ENCODE results near the gene PRKRIP1.
"Not testable (repeated sequence)": the region's sequence is repeated elsewhere in the genome, so short reads cannot be mapped to it uniquely, and the experiment has no call there.

Gene PRKRIP1, protein sequence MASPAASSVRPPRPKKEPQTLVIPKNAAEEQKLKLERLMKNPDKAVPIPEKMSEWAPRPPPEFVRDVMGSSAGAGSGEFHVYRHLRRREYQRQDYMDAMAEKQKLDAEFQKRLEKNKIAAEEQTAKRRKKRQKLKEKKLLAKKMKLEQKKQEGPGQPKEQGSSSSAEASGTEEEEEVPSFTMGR

GRCh38 chr7:102395873-102396709 is at the start of gene PRKRIP1:
TSS of gene PRKRIP1 (plus strand) at chr7:102396363. CDS start at chr7:102396412, 49 bp downstream.
- DNase-seq (ENCODE audit: low spot score) = peak; percentile 98

DNA sequence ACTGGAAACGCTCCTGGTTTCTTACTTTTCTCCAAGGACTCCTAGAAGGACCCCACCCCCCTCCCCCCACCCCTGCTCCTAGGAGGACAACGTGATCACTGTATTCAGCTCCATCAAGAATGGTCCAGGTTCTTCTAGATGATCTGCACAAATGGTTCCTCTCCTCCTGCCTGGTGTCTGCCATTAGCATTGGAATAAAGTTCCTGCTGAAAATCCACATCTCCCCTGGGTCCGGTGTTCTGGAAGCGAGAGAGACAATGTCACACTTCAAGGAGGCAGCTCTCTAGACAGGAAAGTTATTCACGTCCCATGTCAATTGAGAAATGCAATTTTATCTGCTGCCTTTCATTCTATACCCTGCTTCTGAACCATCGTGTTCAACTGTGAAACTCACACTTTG is 49.2 kb upstream of the PRKRIP1 start:
- not testable (repeated sequence) for DNase-seq (ENCODE audit: low spot score)

GRCh38 chr7:102356344-102356743 is 39.8 kb upstream of the PRKRIP1 start, which contains the start of gene SPDYE6:
TSS of gene SPDYE6 (minus strand) at chr7:102356444. CDS start at chr7:102356023, 421 bp downstream.
- DNase-seq (ENCODE audit: low spot score) = not testable (repeated sequence)

- peak; percentile 100 for DNase-seq (ENCODE audit: low spot score)
These were observed 32.4 kb upstream of the PRKRIP1 start for GRCh38 chr7:102363549-102364393.

GRCh38 chr7:102364394-102364886 is 31.7 kb upstream of the PRKRIP1 start:
- not testable (repeated sequence) for DNase-seq (ENCODE audit: low spot score)

DNA sequence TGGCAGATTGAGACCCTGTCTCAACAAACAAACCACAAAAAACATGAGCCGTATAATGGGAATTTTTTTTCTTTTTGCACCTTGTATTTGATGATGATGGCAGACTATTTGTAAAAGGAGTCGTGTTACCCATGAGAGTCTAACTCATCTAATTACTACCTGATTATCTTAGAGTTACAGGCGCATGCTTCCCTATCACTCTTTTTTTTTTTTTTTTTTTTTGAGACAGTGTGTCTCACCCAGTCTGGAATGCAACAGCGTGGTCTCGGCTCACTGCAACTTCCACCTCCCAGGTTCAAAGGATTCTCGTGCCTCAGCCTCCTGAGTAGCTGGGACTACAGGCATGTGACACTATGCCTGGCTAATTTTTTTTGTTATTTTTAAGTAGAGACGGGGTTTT is 30.8 kb upstream of the PRKRIP1 start:
- DNase-seq (ENCODE audit: low spot score) = not testable (repeated sequence)

DNA sequence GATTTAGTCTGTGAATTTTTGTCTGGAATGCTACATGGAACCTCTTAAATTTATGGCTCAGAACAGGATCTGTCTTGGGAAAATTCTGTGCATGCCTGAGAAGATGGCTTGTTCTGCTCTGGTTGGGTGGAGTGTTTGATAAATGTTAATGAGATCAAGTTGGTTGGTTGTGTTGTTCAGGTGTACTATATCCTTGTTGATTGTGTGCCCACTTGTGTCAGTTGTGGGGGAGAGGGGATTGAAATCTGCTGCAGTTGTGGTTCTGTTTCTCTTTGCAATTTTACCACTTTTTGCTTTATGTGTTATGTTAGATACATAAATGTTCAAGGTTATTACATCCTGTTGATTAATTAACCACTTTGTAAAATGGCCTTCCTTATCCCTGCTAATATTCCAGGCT is 26.1 kb upstream of the PRKRIP1 start:
- DNase-seq (ENCODE audit: low spot score) = not testable (repeated sequence)

- peak; percentile 54 for DNase-seq (ENCODE audit: low spot score)
These were observed 23.4 kb upstream of the PRKRIP1 start for GRCh38 chr7:102372796-102373195.

- no peak for DNase-seq (ENCODE audit: low spot score)
These were observed 19.1 kb upstream of the PRKRIP1 start for GRCh38 chr7:102376964-102377466.

DNA sequence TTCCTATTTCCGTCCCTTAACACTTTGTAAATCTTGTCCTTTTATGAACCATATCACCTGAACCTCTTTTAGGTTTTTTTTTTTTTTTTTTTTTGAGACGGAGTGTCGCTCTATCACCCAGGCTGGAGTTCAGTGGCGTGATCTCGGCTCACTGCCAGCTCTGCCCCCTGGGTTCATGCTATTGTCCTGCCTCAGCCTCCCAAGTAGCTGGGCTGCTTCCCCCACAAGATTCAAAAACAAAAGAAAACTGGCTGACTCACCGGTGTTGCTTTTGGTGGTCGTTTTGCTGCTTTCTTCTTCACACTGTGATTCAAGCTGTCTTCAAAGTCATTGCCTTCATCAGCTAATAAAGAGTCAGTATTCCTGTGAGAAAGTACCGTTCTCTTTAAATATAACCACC is 15.3 kb upstream of the PRKRIP1 start:
- DNase-seq (ENCODE audit: low spot score) = not testable (repeated sequence)

GRCh38 chr7:102381696-102382425 is 14.3 kb upstream of the PRKRIP1 start:
- not testable (repeated sequence) for DNase-seq (ENCODE audit: low spot score)

DNA sequence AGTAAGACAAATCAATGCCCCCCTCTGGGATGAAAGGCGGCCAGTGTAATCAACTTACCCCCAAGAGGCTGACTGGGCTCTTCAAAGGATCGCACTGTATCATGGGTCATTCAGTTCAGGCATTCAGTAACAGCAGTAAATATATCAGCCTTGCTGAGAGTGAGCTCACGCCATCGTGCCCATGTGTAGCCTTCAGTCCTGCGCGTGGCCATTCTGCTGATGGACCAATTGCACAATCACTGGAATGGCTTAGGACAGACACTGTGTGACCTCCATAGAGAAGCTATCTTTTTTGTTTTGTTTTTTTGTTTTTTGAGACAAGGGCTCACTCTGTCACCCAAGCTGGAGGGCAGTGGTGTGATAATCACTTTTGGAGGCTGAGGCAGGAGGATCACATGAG is 9.1 kb upstream of the PRKRIP1 start:
- no peak for DNase-seq (ENCODE audit: low spot score)

- no peak for DNase-seq (ENCODE audit: low spot score)
These were observed 6.4 kb upstream of the PRKRIP1 start for GRCh38 chr7:102389810-102390209.

DNA sequence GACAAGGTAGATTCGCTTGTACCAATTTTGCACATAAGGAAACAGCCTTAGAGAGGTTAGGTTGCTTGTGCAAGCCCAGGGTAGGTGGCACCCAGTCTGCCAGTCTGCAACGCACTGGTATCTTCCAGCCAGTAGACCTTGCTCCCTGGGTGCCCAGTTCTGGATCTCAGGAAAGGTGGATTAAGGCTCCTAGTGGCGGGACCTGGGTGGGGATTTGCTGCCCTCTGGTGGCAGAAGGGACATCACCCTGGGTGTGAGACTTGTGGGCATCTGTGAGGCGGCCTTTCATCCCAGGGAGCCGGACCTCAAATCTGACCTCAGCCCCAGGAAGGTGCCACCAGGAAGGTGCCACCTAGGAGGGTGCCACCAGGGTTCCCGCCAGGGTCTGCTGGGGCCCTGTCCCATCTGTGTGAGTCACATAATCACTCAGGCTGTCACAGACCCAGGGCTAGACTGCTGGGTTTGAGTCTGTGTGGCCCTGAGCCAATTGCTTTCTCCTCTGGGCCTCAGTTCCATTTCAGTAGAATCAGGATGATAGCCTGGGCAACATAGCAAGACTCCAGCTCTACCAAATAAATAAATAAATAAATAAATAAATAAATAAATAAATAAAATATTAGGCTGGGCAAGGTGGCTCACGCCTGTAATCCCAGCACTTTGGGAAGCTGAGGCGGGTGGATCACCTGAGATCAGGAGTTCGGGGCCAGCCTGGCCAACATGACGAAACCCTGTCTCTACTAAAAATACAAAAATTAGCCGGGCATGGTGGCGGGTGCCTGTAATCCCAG is 5.3 kb upstream of the PRKRIP1 start:
- peak; percentile 84 for DNase-seq (ENCODE audit: low spot score)

GRCh38 chr7:102392330-102392729 is 3.8 kb upstream of the PRKRIP1 start:
- DNase-seq (ENCODE audit: low spot score) = no peak

DNA sequence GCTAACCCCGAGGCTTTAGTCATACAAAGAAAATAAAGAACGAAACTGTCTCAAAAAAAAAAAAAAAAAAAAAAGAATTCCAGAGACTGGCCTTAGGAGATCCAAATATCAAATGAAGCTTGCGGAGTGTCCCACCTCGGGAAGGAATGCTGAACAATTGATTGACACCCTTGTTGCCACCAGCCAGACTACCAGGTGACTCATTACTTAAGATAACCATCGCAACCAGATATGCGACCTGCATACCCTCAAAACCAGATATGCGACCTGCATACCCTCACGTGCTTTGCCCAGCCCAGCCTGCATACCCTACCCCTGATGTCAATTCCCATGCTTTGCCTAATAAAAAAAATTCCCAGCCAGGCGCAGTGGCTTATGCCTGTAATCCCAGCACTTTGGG is 2.7 kb upstream of the PRKRIP1 start:
- no peak for DNase-seq (ENCODE audit: low spot score)

DNA sequence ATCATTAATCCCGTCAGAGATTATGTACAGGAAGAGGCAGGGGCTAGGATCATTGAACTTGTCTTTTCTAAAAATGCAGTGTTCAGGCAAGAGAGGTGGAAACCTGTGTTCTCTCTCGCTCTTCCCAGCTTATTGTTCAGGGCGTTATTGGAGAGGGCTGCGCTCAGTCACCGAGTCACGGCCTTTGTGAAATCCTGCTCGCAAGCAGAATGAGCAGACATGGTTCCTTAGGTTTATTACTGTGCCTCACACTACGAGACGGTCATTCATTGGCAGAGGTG is 631 bp upstream of the PRKRIP1 start:
- no peak for DNase-seq (ENCODE audit: low spot score)

DNA sequence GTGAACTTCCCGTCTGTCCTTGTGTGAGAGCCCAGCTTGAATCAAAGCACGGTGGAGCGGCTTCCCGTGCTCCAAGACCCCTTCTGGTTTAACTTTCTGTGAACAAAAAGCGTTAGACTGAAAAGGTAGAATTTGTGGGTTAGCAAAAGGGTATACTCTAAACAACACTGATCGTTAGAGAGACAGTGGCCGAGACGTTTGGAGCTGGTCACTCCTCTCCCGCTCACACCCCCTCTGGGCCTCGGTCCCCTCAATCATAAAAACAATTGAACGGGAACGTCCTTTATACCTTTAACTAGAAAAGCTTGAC is 502 bp downstream of the PRKRIP1 start:
- no peak for DNase-seq (ENCODE audit: low spot score)

GRCh38 chr7:102398543-102398942 is 2.4 kb downstream of the PRKRIP1 start:
- no peak for DNase-seq (ENCODE audit: low spot score)

DNA sequence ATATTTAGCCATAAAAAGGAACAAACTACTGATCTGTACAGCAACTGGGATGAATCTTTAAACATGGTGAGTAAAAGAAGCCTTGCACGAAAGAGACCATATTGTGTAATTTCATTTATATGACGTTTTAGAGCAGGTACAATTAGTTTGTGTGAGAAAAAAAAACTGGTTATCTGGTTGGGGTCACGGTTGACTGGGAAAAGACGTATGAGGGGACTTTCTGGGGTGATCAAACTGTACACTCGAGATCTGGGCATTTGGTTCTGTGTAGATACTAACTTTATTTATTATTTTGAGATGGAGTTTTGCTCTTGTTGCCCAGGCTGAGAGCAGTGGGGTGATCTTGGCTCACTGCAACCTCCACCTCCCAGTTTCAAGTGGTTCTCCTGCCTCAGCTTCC is 4.2 kb downstream of the PRKRIP1 start:
- DNase-seq (ENCODE audit: low spot score) = no peak

GRCh38 chr7:102403563-102403962 is 7.4 kb downstream of the PRKRIP1 start:
- no peak for DNase-seq (ENCODE audit: low spot score)

Measured in cerebellar cortex (tissue), 1 donor.